Chondrocyte (in vitro differentiated cells): Measurements from ENCODE around the gene TMEM135. TPM values are rescaled to one million over a fixed set of nuclear protein-coding genes. Genes with fewer than 3 reads are reported as not detected.

Experiments used
- DNase-seq: peaks from one replicate; pipeline ENCODE4 v3.0.0; 2021; ENCODE audit warnings: mixed read lengths, low spot score
- H3K27ac Mint-ChIP-seq: one replicate; pipeline ENCODE4 v1.8.0; 2021; ENCODE audit warnings: mild to moderate bottlenecking, moderate library complexity, mixed read lengths; ENCODE audit not compliant: unreplicated experiment
- H3K27me3 Mint-ChIP-seq: 2 replicates; pipeline ENCODE4 v1.8.0; 2021; ENCODE audit warnings: low read depth, mixed read lengths
- H3K36me3 Mint-ChIP-seq: 2 replicates; pipeline ENCODE4 v1.8.0; 2021; ENCODE audit warnings: low read depth, mixed read lengths
- H3K4me1 Mint-ChIP-seq: 2 replicates; pipeline ENCODE4 v1.8.0; 2021; ENCODE audit warnings: low read depth, mild to moderate bottlenecking, mixed read lengths
- H3K4me3 Mint-ChIP-seq: one replicate; pipeline ENCODE4 v1.8.0; 2021; ENCODE audit warnings: mild to moderate bottlenecking, moderate library complexity, mixed read lengths; ENCODE audit not compliant: unreplicated experiment
- H3K9me3 Mint-ChIP-seq: 2 replicates; pipeline ENCODE4 v1.8.0; 2021; ENCODE audit warnings: low read depth, mixed read lengths
- CTCF ChIP-seq: fragments of 200-600 bp; sonication (generic); IDR thresholded peaks from 2 replicates; pipeline ENCODE4 v1.5.0; 2021; ENCODE audit warnings: antibody characterized with exemption, mild to moderate bottlenecking, moderate library complexity
- total RNA-seq: library from RNA; stranded (reverse); gene quantifications from 3 replicates; pipeline ENCODE4 v1.2.1, GENCODE V29; 2021

The TMEM135 gene
- total RNA-seq, 1 donor from 2014 or later, result 13.3 TPM

GRCh38 chr11:87366346-87366745, 328.6 kb downstream of the TMEM135 start:
- Mint-ChIP-seq H3K27ac (no peak overlapping the region), H3K36me3 (no peaks in the 10 kb centered on the region), H3K27me3 (peaks cover 20% of the 10 kb centered on the region), H3K4me3 (no peak overlapping the region), H3K4me1 (no peaks in the 10 kb centered on the region), H3K9me3 (no peaks in the 10 kb centered on the region)
- DNase-seq, result no peak
- no peak for TF ChIP-seq CTCF

- Mint-ChIP-seq H3K27ac (no peak overlapping the region), H3K36me3 (no peaks in the 10 kb centered on the region), H3K9me3 (no peaks in the 10 kb centered on the region), H3K4me3 (no peak overlapping the region), H3K27me3 (peaks cover 20% of the 10 kb centered on the region), H3K4me1 (no peaks in the 10 kb centered on the region)
- no peak for TF ChIP-seq CTCF
- no peak for DNase-seq
These were observed 329.1 kb downstream of the TMEM135 start for GRCh38 chr11:87366763-87367405.

GRCh38 chr11:87368151-87368550, 330.4 kb downstream of the TMEM135 start:
- H3K4me1 Mint-ChIP-seq, result no peaks in the 10 kb centered on the region
- H3K27me3 Mint-ChIP-seq, result peaks cover 24% of the 10 kb centered on the region
- no peak for DNase-seq
- TF ChIP-seq CTCF, result no peak
- H3K27ac Mint-ChIP-seq, result no peak overlapping the region
- no peaks in the 10 kb centered on the region for H3K9me3 Mint-ChIP-seq
- no peaks in the 10 kb centered on the region for H3K36me3 Mint-ChIP-seq
- H3K4me3 Mint-ChIP-seq, result no peak overlapping the region

- Mint-ChIP-seq H3K36me3 (no peaks in the 10 kb centered on the region), H3K4me3 (no peak overlapping the region), H3K9me3 (no peaks in the 10 kb centered on the region), H3K27ac (no peak overlapping the region), H3K4me1 (no peaks in the 10 kb centered on the region), H3K27me3 (peaks cover 27% of the 10 kb centered on the region)
- no peak for DNase-seq
- TF ChIP-seq CTCF, result no peak
These were observed 331.2 kb downstream of the TMEM135 start for GRCh38 chr11:87368858-87369480.

GRCh38 chr11:87369888-87370287, 332.2 kb downstream of the TMEM135 start:
- peaks cover 29% of the 10 kb centered on the region for H3K27me3 Mint-ChIP-seq
- no peaks in the 10 kb centered on the region for H3K9me3 Mint-ChIP-seq
- no peak overlapping the region for H3K4me3 Mint-ChIP-seq
- no peaks in the 10 kb centered on the region for H3K36me3 Mint-ChIP-seq
- H3K27ac Mint-ChIP-seq, result no peak overlapping the region
- TF ChIP-seq CTCF, result no peak
- no peaks in the 10 kb centered on the region for H3K4me1 Mint-ChIP-seq
- DNase-seq, result no peak
